SK-N-SH (cell line): ENCODE results near the gene PPHLN1.

Experiments used
- MAX ChIP-seq: IDR thresholded peaks from 2 replicates; pipeline ENCODE4 v1.4.0; 2012; ENCODE audit warnings: low read depth
- SMC3 ChIP-seq: IDR thresholded peaks from 2 replicates; pipeline ENCODE4 v1.6.1; 2012; ENCODE audit warnings: low read depth, low read length, improper control_type of control experiment

DNA sequence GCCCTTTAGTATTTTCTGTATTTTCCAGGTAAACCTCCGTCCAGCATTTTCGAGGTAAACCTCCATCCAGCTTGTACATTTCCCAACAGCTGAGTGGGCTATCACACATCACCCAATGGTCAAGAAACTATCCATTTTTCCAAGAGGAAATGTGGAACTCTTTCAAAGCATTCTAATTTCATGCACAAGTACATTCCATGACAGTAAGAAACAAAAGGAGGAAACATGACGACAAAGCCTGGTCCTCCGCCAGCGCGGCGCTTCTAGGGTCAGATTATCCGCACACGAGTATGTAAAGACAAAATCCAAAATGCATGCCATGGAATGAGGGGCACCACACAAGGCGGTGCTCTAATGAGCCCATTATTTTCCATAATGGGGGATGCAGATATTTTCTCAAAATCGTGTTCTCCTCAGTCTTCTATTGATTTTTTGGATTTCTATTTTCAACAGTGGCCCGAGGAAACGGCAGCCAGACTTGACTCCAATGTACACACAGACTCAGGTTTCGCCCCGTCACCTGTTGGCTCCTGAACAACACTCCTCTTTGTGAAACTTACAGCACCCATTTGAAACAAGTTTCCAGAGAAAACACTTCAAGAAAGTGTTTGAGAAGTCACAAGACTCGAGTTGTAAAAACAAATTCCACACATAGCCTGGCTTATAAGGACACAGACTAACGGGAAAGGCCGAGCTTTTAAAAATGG is 156.2 kb downstream of the PPHLN1 start:
- no peak for TF ChIP-seq MAX
- TF ChIP-seq SMC3, result no peak
